Fibroblast of pulmonary artery (primary cell): ENCODE data around the gene CFAP54.

Experiments used
- DNase-seq: peaks from one replicate; pipeline ENCODE4 v3.0.0-alpha.2; 2010; ENCODE audit warnings: low read depth
- H3K4me3 ChIP-seq: replicated peaks from 2 replicates; pipeline ENCODE4 v1.5.1; 2011; ENCODE audit warnings: low read depth, mild to moderate bottlenecking, control low read depth, low read length, moderate library complexity
- CTCF ChIP-seq: IDR thresholded peaks from 2 replicates; pipeline ENCODE4 v1.5.1; 2011; ENCODE audit warnings: mild to moderate bottlenecking, control low read depth, low read length, inconsistent platforms; ENCODE audit errors: missing control alignments

The CFAP54 gene

GRCh38 chr12:96828169-96828789 lies 338.9 kb downstream of the CFAP54 start:
- H3K4me3 ChIP-seq: no peak overlapping the region
- no peak for DNase-seq
- TF ChIP-seq CTCF: no peak

GRCh38 chr12:96829354-96829753 lies 340.0 kb downstream of the CFAP54 start:
- TF ChIP-seq CTCF: no peak
- no peak for DNase-seq
- no peak overlapping the region for H3K4me3 ChIP-seq

GRCh38 chr12:96831346-96831745 lies 342.0 kb downstream of the CFAP54 start:
- no peak overlapping the region for H3K4me3 ChIP-seq
- no peak for DNase-seq
- no peak for TF ChIP-seq CTCF

- no peak overlapping the region for H3K4me3 ChIP-seq
- no peak for DNase-seq
- TF ChIP-seq CTCF: no peak
Measured at GRCh38 chr12:96846293-96846692, 356.9 kb downstream of the CFAP54 start.

GRCh38 chr12:96850676-96851075 lies 361.3 kb downstream of the CFAP54 start:
- TF ChIP-seq CTCF: no peak
- DNase-seq: no peak
- H3K4me3 ChIP-seq: no peak overlapping the region

- TF ChIP-seq CTCF: no peak
- no peak for DNase-seq
- H3K4me3 ChIP-seq: no peak overlapping the region
Measured at GRCh38 chr12:96858162-96858561, 368.8 kb downstream of the CFAP54 start.

GRCh38 chr12:96861656-96862055 lies 372.3 kb downstream of the CFAP54 start:
- no peak for DNase-seq

More at GRCh38 chr12:96861656-96862055, 372.3 kb downstream of the CFAP54 start:
- H3K4me3 ChIP-seq: no peak overlapping the region
- TF ChIP-seq CTCF: no peak
